Lower leg skin (tissue), 4 donors: Measurements from ENCODE around the gene NBAS. TPM values are rescaled to one million over a fixed set of nuclear protein-coding genes. Genes with fewer than 3 reads are reported as not detected.

Experiments used
- DNase-seq, 2 donors: peaks; one replicate each; pipeline ENCODE4 v3.0.0-alpha.2; 2019; ENCODE audit warnings: low spot score in 2 of 2
- H3K4me3 ChIP-seq: fragments of 200-600 bp; sonication (generic); 2 replicates; pipeline ENCODE4 v1.5.1; 2017; ENCODE audit warnings: mild to moderate bottlenecking, low read depth; ENCODE audit not compliant: poor library complexity, severe bottlenecking
- POLR2A ChIP-seq, 2 donors: fragments of 450-650 bp; IDR thresholded peaks; one replicate each; pipeline ENCODE4 v1.6.1; 2016 to 2017; ENCODE audit warnings: antibody characterized with exemption in 2 of 2, mild to moderate bottlenecking in 1 of 2, moderate library complexity in 1 of 2
- WGBS, 2 donors: methylation state at CpG; one replicate each; pipeline ENCODE4 v1.1.5; 2018; 5-methylcytosine and 5-hydroxymethylcytosine counted together
- intact Hi-C: fragments of 100-400 bp; cut with DNase I; formaldehyde crosslinking; loops from one replicate; pipeline ENCODE4 v1.15.0; 2023; ENCODE audit warnings: low total_unique reads
- total RNA-seq, 4 donors: library from RNA; depleted of rRNA; stranded (reverse); fragments of >200 nt; gene quantifications; one replicate each; pipeline ENCODE4 v1.1.0, GENCODE V29; 2016
- TF ChIP-seq, protein P1 (sequence below), 3 donors: fragments of 450-650 bp; IDR thresholded peaks; one replicate each; pipeline ENCODE4 v1.5.1; 2016; ENCODE audit warnings: antibody characterized with exemption in 3 of 3, mild to moderate bottlenecking in 3 of 3, moderate library complexity in 2 of 3

The NBAS gene
- total RNA-seq, 4 donors from 2014 or later, result 26.6 to 40.2 (median 38.3) TPM

- intact Hi-C loops, result no loop called here
- no peak for DNase-seq
- WGBS, 2 donors, result 61 to 63% methylated on average over 5 of the region's 5 CpGs
- H3K4me3 ChIP-seq, result no peak overlapping the region
- TF ChIP-seq, protein P1, sequence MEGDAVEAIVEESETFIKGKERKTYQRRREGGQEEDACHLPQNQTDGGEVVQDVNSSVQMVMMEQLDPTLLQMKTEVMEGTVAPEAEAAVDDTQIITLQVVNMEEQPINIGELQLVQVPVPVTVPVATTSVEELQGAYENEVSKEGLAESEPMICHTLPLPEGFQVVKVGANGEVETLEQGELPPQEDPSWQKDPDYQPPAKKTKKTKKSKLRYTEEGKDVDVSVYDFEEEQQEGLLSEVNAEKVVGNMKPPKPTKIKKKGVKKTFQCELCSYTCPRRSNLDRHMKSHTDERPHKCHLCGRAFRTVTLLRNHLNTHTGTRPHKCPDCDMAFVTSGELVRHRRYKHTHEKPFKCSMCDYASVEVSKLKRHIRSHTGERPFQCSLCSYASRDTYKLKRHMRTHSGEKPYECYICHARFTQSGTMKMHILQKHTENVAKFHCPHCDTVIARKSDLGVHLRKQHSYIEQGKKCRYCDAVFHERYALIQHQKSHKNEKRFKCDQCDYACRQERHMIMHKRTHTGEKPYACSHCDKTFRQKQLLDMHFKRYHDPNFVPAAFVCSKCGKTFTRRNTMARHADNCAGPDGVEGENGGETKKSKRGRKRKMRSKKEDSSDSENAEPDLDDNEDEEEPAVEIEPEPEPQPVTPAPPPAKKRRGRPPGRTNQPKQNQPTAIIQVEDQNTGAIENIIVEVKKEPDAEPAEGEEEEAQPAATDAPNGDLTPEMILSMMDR (IDR thresholded peaks at IDR 0.05), result no peak
- TF ChIP-seq POLR2A (IDR thresholded peaks at IDR 0.05), result no peak
Observed at GRCh38 chr2:15594291-15595256, 33.4 kb upstream of the NBAS start.

DNA sequence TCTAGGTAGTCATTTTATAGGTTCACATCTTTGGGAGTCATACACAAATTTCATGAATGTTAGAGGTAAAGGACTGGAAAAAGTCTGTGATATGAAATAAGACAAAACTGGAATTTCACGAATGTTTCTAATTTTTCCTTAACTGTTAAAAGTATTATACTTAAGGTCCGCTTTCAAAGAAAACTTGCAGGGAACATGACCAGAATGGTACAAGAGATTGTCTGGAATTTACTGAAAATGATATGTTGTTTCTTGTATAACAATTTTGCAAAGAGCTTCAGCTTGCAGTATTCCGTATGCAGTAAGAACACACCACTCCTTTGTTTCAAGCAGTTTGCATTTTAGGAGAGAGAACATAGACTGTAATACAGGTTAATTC is 32.2 kb upstream of the NBAS start:
- DNase-seq, result no peak
- intact Hi-C loops, result no loop called here
- H3K4me3 ChIP-seq, result no peak overlapping the region
- no peak for TF ChIP-seq POLR2A (IDR thresholded peaks at IDR 0.05)
- TF ChIP-seq, protein P1 (IDR thresholded peaks at IDR 0.05), result no peak
- 80 to 83% methylated on average over 3 of the region's 3 CpGs for WGBS, 2 donors

DNA sequence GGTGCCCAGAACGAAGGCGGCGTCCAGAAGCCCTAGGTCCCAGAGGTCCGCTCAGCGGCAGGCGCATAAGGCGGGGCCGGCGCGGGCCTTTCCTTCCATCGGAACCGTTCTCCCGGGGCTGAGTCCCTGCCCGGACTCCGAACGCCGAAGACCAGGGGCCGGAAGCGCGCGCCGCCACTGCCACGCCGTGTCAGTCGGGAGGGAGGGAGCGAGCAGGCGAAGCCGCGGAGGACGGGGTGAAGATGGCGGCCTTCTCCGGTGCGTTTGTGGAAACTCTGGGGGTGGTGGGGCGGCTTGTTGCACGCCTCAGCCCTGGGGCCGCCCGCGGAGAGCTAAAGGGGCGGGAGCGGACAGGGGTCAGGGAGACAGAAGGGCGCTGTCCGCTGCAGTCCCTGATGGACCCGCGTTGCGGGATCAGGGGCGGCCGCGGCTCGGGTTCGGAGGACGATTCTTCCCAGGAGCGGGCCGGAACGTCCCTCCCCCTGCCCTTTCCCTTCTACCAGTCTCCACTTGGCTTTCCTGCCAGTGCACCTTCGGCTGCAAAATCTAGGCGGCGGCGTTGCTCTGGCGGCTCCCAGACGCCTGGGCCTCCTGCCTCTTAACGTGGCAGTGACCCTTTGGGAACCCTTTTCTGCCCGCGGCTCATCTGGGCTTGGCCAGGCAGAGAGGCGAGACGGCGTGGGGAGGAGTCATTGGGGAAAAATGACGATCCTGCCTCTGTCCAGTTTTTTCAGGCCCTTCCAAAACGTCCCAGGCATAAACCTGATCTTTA is 30.7 kb upstream of the NBAS start, which contains the start of gene DDX1:
Gene DDX1, plus strand, starts transcription at position 177 of the 772 bp plus-strand sequence. Its CDS starts 66 bp downstream, at position 243.
- peak; percentile 73 to 97 for DNase-seq
- intact Hi-C loops, result no loop called here
- 1% methylated on average over 46 to 49 of the region's 68 CpGs for WGBS, 2 donors
- peak within 1 kb of the TSS; percentile 94 for H3K4me3 ChIP-seq
- TF ChIP-seq, protein P1 (IDR thresholded peaks at IDR 0.05), result no peak
- TF ChIP-seq POLR2A (IDR thresholded peaks at IDR 0.05), result no peak

DNA sequence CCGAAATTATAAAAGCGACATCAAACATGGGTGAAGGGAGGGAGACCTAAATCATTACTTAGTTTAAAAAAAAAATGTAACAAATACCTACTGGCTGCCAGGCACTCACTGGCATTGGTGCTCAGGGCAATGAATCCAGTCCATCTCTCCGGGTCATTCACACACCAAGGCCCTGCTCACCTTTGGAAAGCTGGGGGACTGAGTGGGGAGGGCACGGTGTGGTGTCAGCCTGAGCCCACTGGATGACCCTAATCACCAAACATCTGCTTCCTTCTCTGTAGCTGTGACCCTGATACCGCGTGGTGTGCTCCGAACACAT is 30.2 kb upstream of the NBAS start:
- 12 to 14% methylated on average over 7 of the region's 7 CpGs for WGBS, 2 donors
- intact Hi-C loops, result no loop called here
- H3K4me3 ChIP-seq, result peak overlapping the region; percentile 94
- no peak for DNase-seq
- TF ChIP-seq, protein P1 (IDR thresholded peaks at IDR 0.05), result no peak
- TF ChIP-seq POLR2A (IDR thresholded peaks at IDR 0.05), result no peak

- intact Hi-C loops, result no loop called here
- 33 to 42% methylated on average over 4 of the region's 4 CpGs for WGBS, 2 donors
- TF ChIP-seq, protein P1 (IDR thresholded peaks at IDR 0.05), result no peak
- TF ChIP-seq POLR2A (IDR thresholded peaks at IDR 0.05), result no peak
- DNase-seq, result peak in 1 of 2 donors; percentile 20
- H3K4me3 ChIP-seq, result no peak overlapping the region
Observed at GRCh38 chr2:15588329-15588919, 27.3 kb upstream of the NBAS start.
